Fibroblast of skin of scalp (primary cell): ENCODE measurements around the gene ARHGEF5. TPM values are rescaled to one million over a fixed set of nuclear protein-coding genes. Genes with fewer than 3 reads are reported as not detected.
"Not testable (repeated sequence)": the region's sequence is repeated elsewhere in the genome, so short reads cannot be mapped to it uniquely, and the experiment has no call there.

ENCODE experiments used
- DNase-seq: peaks from one replicate; pipeline ENCODE4 v3.0.0-alpha.2; 2013
- polyA plus RNA-seq, 2 experiments: library from polyadenylated mRNA; unstranded; fragments of 120-200 nt; gene quantifications; one replicate each; pipeline ENCODE4 v1.2.1, GENCODE V29; 2013; ENCODE audit not compliant: insufficient read length in 2 of 2

Gene ARHGEF5
- 2.3 TPM for polyA plus RNA-seq (2013, experiment 1 of 2; ENCODE audit: insufficient read length)
- polyA plus RNA-seq (2013, experiment 2 of 2; ENCODE audit: insufficient read length), result 2.9 TPM

- not testable (repeated sequence) for DNase-seq
Measured at GRCh38 chr7:144355176-144355822, at the start of gene ARHGEF5. TSS of gene ARHGEF5 (plus strand) at chr7:144355402. CDS start at chr7:144362670, 7,268 bp downstream.

- not testable (repeated sequence) for DNase-seq
Measured at GRCh38 chr7:144309702-144310101, 45.5 kb upstream of the ARHGEF5 start.

GRCh38 chr7:144311218-144311617 lies 44.0 kb upstream of the ARHGEF5 start:
- not testable (repeated sequence) for DNase-seq

GRCh38 chr7:144311872-144312469 lies 43.2 kb upstream of the ARHGEF5 start, which contains the start of gene OR2A1:
TSS of gene OR2A1 (plus strand) at chr7:144312419. CDS start at chr7:144318125, 5,706 bp downstream.
- DNase-seq, result not testable (repeated sequence)

- not testable (repeated sequence) for DNase-seq
Measured at GRCh38 chr7:144317537-144317936, 37.7 kb upstream of the ARHGEF5 start.

- DNase-seq, result not testable (repeated sequence)
Measured at GRCh38 chr7:144319547-144319946, 35.7 kb upstream of the ARHGEF5 start.

- DNase-seq, result not testable (repeated sequence)
Measured at GRCh38 chr7:144321677-144322206, 33.5 kb upstream of the ARHGEF5 start.

- DNase-seq, result not testable (repeated sequence)
Measured at GRCh38 chr7:144323359-144323758, 31.8 kb upstream of the ARHGEF5 start.

GRCh38 chr7:144325868-144326267 lies 29.3 kb upstream of the ARHGEF5 start:
- DNase-seq, result not testable (repeated sequence)

- not testable (repeated sequence) for DNase-seq
Measured at GRCh38 chr7:144330044-144330443, 25.2 kb upstream of the ARHGEF5 start.

- not testable (repeated sequence) for DNase-seq
Measured at GRCh38 chr7:144331221-144331995, 23.8 kb upstream of the ARHGEF5 start.

- not testable (repeated sequence) for DNase-seq
Measured at GRCh38 chr7:144331996-144332288, 23.3 kb upstream of the ARHGEF5 start.

GRCh38 chr7:144348625-144349024 lies 6.6 kb upstream of the ARHGEF5 start:
- DNase-seq, result not testable (repeated sequence)

GRCh38 chr7:144351667-144352066 lies 3.5 kb upstream of the ARHGEF5 start:
- DNase-seq, result not testable (repeated sequence)

GRCh38 chr7:144356185-144356584 lies 983 bp downstream of the ARHGEF5 start:
- not testable (repeated sequence) for DNase-seq

GRCh38 chr7:144356860-144357259 lies 1.7 kb downstream of the ARHGEF5 start:
- not testable (repeated sequence) for DNase-seq

- not testable (repeated sequence) for DNase-seq
Measured at GRCh38 chr7:144362061-144362460, 6.9 kb downstream of the ARHGEF5 start.

- not testable (repeated sequence) for DNase-seq
Measured at GRCh38 chr7:144365523-144365922, 10.3 kb downstream of the ARHGEF5 start.

- not testable (repeated sequence) for DNase-seq
Measured at GRCh38 chr7:144367250-144367649, 12.0 kb downstream of the ARHGEF5 start.

- not testable (repeated sequence) for DNase-seq
Measured at GRCh38 chr7:144369221-144369620, 14.0 kb downstream of the ARHGEF5 start.

- no peak for DNase-seq
Measured at GRCh38 chr7:144378651-144379050, 23.4 kb downstream of the ARHGEF5 start.

- no peak for DNase-seq
Measured at GRCh38 chr7:144379776-144380384, 24.7 kb downstream of the ARHGEF5 start.
